SK-N-SH (cell line): ENCODE results near the gene NEK7. TPM values are rescaled to one million over a fixed set of nuclear protein-coding genes. Genes with fewer than 3 reads are reported as not detected.

Experiments used
- CTCF ChIA-PET: fragments of 300-600, 350-600 bp; formaldehyde crosslinking; extraction: SDS; loops from one replicate; lab custom pipeline; 2021; lab: Yijun Ruan, JAX
- POLR2A ChIA-PET: fragments of 350-600 bp; sonication (Branson Sonifier 250); formaldehyde crosslinking; extraction: SDS; loops from one replicate; lab custom pipeline; 2020; ENCODE audit warnings: antibody characterized with exemption, inconsistent platforms; lab: Yijun Ruan, JAX
- DNase-seq: peaks from one replicate; pipeline ENCODE4 v3.0.0; 2012
- H2AFZ ChIP-seq: fragments of 200-600 bp; sonication (generic); 2 replicates; pipeline ENCODE4 v1.8.1; 2016; ENCODE audit warnings: antibody characterized with exemption, mild to moderate bottlenecking, low read depth
- H3F3A ChIP-seq: fragments of 200-600 bp; sonication (generic); replicated peaks from 2 replicates; pipeline ENCODE3; 2016; ENCODE audit warnings: antibody characterized with exemption, mild to moderate bottlenecking; ENCODE audit not compliant: insufficient read depth
- H3K27ac ChIP-seq, 2 experiments: fragments of 200-500 bp in 1 of 2; fragments of 200-600 bp in 1 of 2; sonication (Bioruptor generic) in 1 of 2; sonication (generic), shearing (Covaris generic) in 1 of 2; 2 replicates each; pipeline versions ENCODE4 v1.5.1 to v1.6.1; 2014 to 2016; ENCODE audit warnings: low read depth in 2 of 2, inconsistent platforms in 1 of 2, low read length in 1 of 2, mild to moderate bottlenecking in 1 of 2, mixed read lengths in 1 of 2
- H3K27me3 ChIP-seq: fragments of 200-600 bp; sonication (generic), shearing (Covaris generic); 2 replicates; pipeline ENCODE4 v1.6.1; 2016; ENCODE audit warnings: mixed run types; ENCODE audit not compliant: insufficient read depth
- H3K36me3 ChIP-seq, 2 experiments: fragments of 200-500 bp in 1 of 2; fragments of 200-600 bp in 1 of 2; sonication (Bioruptor generic) in 1 of 2; sonication (generic) in 1 of 2; replicated peaks in 1 of 2; 2 replicates each; pipeline versions ENCODE3 to v1.5.1; 2014 to 2016; ENCODE audit warnings: low read length in 1 of 2, mild to moderate bottlenecking in 1 of 2; ENCODE audit not compliant: insufficient read depth in 2 of 2, control insufficient read depth in 1 of 2
- H3K4me1 ChIP-seq, 2 experiments: fragments of 200-500 bp in 1 of 2; fragments of 200-600 bp in 1 of 2; sonication (Bioruptor generic) in 1 of 2; sonication (generic), shearing (Covaris generic) in 1 of 2; 2 replicates each; pipeline versions ENCODE4 v1.5.1 to v1.6.1; 2014 to 2016; ENCODE audit warnings: low read depth in 1 of 2, low read length in 1 of 2, mixed run types in 1 of 2; ENCODE audit not compliant: insufficient read depth in 2 of 2, control insufficient read depth in 1 of 2
- H3K4me2 ChIP-seq: fragments of 200-600 bp; sonication (generic), shearing (Covaris generic); 2 replicates; pipeline ENCODE4 v1.6.1; 2017; ENCODE audit warnings: mixed run types
- H3K4me3 ChIP-seq, 2 experiments: fragments of 200-500 bp in 1 of 2; fragments of 200-600 bp in 1 of 2; sonication (Bioruptor generic) in 1 of 2; sonication (generic), shearing (Covaris generic) in 1 of 2; 2 replicates each; pipeline versions ENCODE4 v1.5.1 to v1.8.1; 2014 to 2016; ENCODE audit warnings: low read depth in 2 of 2, inconsistent platforms in 1 of 2, low read length in 1 of 2, mild to moderate bottlenecking in 1 of 2, mixed read lengths in 1 of 2, moderate library complexity in 1 of 2
- H3K79me2 ChIP-seq: fragments of 200-600 bp; sonication (generic); 2 replicates; pipeline ENCODE4 v1.8.1; 2017; ENCODE audit warnings: mild to moderate bottlenecking; ENCODE audit not compliant: insufficient read depth
- H3K9ac ChIP-seq: fragments of 200-600 bp; sonication (generic); 2 replicates; pipeline ENCODE4 v1.6.1; 2017; ENCODE audit warnings: mixed run types
- H3K9me2 ChIP-seq: fragments of 200-600 bp; sonication (generic); 2 replicates; pipeline ENCODE4 v1.6.1; 2017; ENCODE audit warnings: mixed run types
- H3K9me3 ChIP-seq: fragments of 200-600 bp; sonication (generic); 2 replicates; pipeline ENCODE4 v1.6.1; 2017; ENCODE audit warnings: mixed run types, mild to moderate bottlenecking, moderate library complexity
- H4K20me1 ChIP-seq: fragments of 200-600 bp; sonication (generic); 2 replicates; pipeline ENCODE4 v1.6.1; 2017; ENCODE audit warnings: mild to moderate bottlenecking, mixed run types; ENCODE audit not compliant: insufficient read depth
- CHD2 ChIP-seq: fragments of 150-350 bp; IDR thresholded peaks from 2 replicates; pipeline ENCODE4 v1.6.1; 2018; ENCODE audit warnings: low read length; ENCODE audit not compliant: partially characterized antibody
- ELF1 ChIP-seq: IDR thresholded peaks from 2 replicates; pipeline ENCODE4 v1.4.0; 2012
- EP300 ChIP-seq, 2 experiments: IDR thresholded peaks; 2 replicates each; pipeline versions ENCODE4 v1.4.0 to v1.6.1; 2012; ENCODE audit warnings: borderline replicate concordance in 1 of 2, low read depth in 1 of 2, low read length in 1 of 2
- EZH2phosphoT487 ChIP-seq: fragments of 200-600 bp; sonication (generic); IDR thresholded peaks from 2 replicates; pipeline ENCODE4 v1.6.1; 2017; ENCODE audit warnings: low read depth, mixed run types, mild to moderate bottlenecking, antibody characterized with exemption, moderate library complexity, borderline replicate concordance
- FOSL2 ChIP-seq: IDR thresholded peaks from 2 replicates; pipeline ENCODE4 v1.4.0; 2012; ENCODE audit warnings: low read depth, mild to moderate bottlenecking, moderate library complexity, borderline replicate concordance
- FOXM1 ChIP-seq: IDR thresholded peaks from 2 replicates; pipeline ENCODE4 v1.4.0; 2012; ENCODE audit warnings: low read depth, mild to moderate bottlenecking
- GATA2 ChIP-seq: sonication (generic); formaldehyde crosslinking; IDR thresholded peaks from 2 replicates; pipeline ENCODE4 v1.5.0; 2020; ENCODE audit warnings: mild to moderate bottlenecking, missing genetic modification reagents
- JUND ChIP-seq: IDR thresholded peaks from 2 replicates; pipeline ENCODE4 v1.4.0; 2012
- MEF2A ChIP-seq: IDR thresholded peaks from 2 replicates; pipeline ENCODE4 v1.4.0; 2012; ENCODE audit warnings: low read depth, borderline replicate concordance
- NFIC ChIP-seq: IDR thresholded peaks from 2 replicates; pipeline ENCODE4 v1.4.0; 2012; ENCODE audit warnings: borderline replicate concordance
- RCOR1 ChIP-seq: fragments of 150-350 bp; IDR thresholded peaks from 2 replicates; pipeline ENCODE4 v1.6.1; 2017; ENCODE audit warnings: antibody characterized with exemption, low read length
- RXRA ChIP-seq: IDR thresholded peaks from 2 replicates; pipeline ENCODE4 v1.4.0; 2012; ENCODE audit warnings: low read depth, mild to moderate bottlenecking, borderline replicate concordance
- TCF12 ChIP-seq: IDR thresholded peaks from 2 replicates; pipeline ENCODE4 v1.4.0; 2012
- YY1 ChIP-seq: IDR thresholded peaks from 2 replicates; pipeline ENCODE4 v1.4.0; 2012; ENCODE audit warnings: low read depth, mild to moderate bottlenecking
- WGBS: methylation state at CpG from one replicate; pipeline ENCODE4 v1.1.6; 2017; ENCODE audit warnings: low lambda C conversion rate; 5-methylcytosine and 5-hydroxymethylcytosine counted together
- polyA plus RNA-seq, 3 experiments: library from polyadenylated mRNA; depleted of rRNA; stranded (reverse); fragments of >200 nt; gene quantifications; 2 replicates each; pipeline ENCODE4 v1.2.3, GENCODE V29; 2012
- TF ChIP-seq, protein P1 (sequence below): fragments of 150-350 bp; IDR thresholded peaks from 2 replicates; pipeline ENCODE4 v1.6.1; 2016; ENCODE audit warnings: mild to moderate bottlenecking, low read depth, low read length
- TF ChIP-seq, protein P2 (sequence below): fragments of 150-350 bp; IDR thresholded peaks from 2 replicates; pipeline ENCODE4 v1.6.1; 2017; ENCODE audit warnings: antibody characterized with exemption, low read length, low read depth, borderline replicate concordance
- TF ChIP-seq, protein P3 (sequence below): fragments of 200-600 bp; sonication (generic); IDR thresholded peaks from 2 replicates; pipeline ENCODE4 v1.6.1; 2017; ENCODE audit warnings: antibody characterized with exemption, mild to moderate bottlenecking, moderate library complexity
- TF ChIP-seq, protein P4 (sequence below): IDR thresholded peaks from 2 replicates; pipeline ENCODE4 v1.6.1; 2012; ENCODE audit warnings: mild to moderate bottlenecking, low read depth, low read length, moderate library complexity

NEK7 gene
- polyA plus RNA-seq, 1 of the 3 experiments (the other 2 are of a cell fraction): 85.8 TPM

DNA sequence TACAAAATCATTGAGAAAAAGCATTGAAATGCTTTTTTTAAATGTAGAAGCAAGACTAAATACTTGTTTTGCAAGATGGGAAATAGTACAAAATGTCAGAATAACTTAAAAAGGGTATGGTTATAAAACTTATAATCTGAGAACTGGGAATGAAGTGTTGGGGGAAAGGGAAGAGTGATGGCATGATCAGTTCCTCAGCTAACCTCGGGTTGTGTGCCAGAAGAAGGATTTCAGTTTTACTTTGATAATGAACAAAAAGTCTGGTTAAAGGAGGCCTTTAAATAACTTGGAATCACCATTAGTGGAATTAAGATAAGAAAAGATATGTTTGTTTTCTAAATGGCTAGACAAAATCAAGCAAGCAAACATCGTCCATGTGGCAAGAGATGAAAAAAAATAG is 20.7 kb downstream of the NEK7 start:
- H3K9me2 ChIP-seq: no peaks in the 10 kb centered on the region
- no peak overlapping the region for H3K4me3 ChIP-seq
- peaks cover 8 to 16% of the 10 kb centered on the region in 2 experiments; a peak in 3 of 4 replicates for H3K4me1 ChIP-seq
- POLR2A ChIA-PET: no interaction called here
- H3K36me3 ChIP-seq: peaks cover 4 to 9% of the 10 kb centered on the region in 2 experiments
- WGBS: 79% methylated on average over 2 of the region's 2 CpGs
- H3K27ac ChIP-seq: 0 out of 4 replicates have a peak overlapping the region, but pooled peaks of 1 of the 2 experiments have one; percentile 0
- peaks cover 100% of the 10 kb centered on the region for H3K79me2 ChIP-seq
- no peak overlapping the region for H3K9ac ChIP-seq
- peaks cover 37% of the 10 kb centered on the region for H3F3A ChIP-seq
- no peaks in the 10 kb centered on the region for H3K27me3 ChIP-seq
- DNase-seq: no peak
- no peak overlapping the region; the same call in 1 of the 2 replicates for H3K4me2 ChIP-seq
- no peak overlapping the region for H2AFZ ChIP-seq
- peaks cover 95% of the 10 kb centered on the region for H4K20me1 ChIP-seq
- no peaks in the 10 kb centered on the region for H3K9me3 ChIP-seq
- TF ChIP-seq CHD2: no peak
- TF ChIP-seq GATA2: no peak
- no peak for TF ChIP-seq EP300 (IDR thresholded peaks at IDR 0.05; ENCODE audit: borderline replicate concordance in 1 of 2, low read depth in 1 of 2, low read length in 1 of 2)
- TF ChIP-seq YY1: no peak
- TF ChIP-seq, protein P1, sequence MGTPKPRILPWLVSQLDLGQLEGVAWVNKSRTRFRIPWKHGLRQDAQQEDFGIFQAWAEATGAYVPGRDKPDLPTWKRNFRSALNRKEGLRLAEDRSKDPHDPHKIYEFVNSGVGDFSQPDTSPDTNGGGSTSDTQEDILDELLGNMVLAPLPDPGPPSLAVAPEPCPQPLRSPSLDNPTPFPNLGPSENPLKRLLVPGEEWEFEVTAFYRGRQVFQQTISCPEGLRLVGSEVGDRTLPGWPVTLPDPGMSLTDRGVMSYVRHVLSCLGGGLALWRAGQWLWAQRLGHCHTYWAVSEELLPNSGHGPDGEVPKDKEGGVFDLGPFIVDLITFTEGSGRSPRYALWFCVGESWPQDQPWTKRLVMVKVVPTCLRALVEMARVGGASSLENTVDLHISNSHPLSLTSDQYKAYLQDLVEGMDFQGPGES: no peak
- TF ChIP-seq, protein P2, sequence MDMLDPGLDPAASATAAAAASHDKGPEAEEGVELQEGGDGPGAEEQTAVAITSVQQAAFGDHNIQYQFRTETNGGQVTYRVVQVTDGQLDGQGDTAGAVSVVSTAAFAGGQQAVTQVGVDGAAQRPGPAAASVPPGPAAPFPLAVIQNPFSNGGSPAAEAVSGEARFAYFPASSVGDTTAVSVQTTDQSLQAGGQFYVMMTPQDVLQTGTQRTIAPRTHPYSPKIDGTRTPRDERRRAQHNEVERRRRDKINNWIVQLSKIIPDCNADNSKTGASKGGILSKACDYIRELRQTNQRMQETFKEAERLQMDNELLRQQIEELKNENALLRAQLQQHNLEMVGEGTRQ: no peak
- TF ChIP-seq, protein P3, sequence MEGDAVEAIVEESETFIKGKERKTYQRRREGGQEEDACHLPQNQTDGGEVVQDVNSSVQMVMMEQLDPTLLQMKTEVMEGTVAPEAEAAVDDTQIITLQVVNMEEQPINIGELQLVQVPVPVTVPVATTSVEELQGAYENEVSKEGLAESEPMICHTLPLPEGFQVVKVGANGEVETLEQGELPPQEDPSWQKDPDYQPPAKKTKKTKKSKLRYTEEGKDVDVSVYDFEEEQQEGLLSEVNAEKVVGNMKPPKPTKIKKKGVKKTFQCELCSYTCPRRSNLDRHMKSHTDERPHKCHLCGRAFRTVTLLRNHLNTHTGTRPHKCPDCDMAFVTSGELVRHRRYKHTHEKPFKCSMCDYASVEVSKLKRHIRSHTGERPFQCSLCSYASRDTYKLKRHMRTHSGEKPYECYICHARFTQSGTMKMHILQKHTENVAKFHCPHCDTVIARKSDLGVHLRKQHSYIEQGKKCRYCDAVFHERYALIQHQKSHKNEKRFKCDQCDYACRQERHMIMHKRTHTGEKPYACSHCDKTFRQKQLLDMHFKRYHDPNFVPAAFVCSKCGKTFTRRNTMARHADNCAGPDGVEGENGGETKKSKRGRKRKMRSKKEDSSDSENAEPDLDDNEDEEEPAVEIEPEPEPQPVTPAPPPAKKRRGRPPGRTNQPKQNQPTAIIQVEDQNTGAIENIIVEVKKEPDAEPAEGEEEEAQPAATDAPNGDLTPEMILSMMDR: no peak
- no peak for TF ChIP-seq RXRA
- TF ChIP-seq, protein P4, sequence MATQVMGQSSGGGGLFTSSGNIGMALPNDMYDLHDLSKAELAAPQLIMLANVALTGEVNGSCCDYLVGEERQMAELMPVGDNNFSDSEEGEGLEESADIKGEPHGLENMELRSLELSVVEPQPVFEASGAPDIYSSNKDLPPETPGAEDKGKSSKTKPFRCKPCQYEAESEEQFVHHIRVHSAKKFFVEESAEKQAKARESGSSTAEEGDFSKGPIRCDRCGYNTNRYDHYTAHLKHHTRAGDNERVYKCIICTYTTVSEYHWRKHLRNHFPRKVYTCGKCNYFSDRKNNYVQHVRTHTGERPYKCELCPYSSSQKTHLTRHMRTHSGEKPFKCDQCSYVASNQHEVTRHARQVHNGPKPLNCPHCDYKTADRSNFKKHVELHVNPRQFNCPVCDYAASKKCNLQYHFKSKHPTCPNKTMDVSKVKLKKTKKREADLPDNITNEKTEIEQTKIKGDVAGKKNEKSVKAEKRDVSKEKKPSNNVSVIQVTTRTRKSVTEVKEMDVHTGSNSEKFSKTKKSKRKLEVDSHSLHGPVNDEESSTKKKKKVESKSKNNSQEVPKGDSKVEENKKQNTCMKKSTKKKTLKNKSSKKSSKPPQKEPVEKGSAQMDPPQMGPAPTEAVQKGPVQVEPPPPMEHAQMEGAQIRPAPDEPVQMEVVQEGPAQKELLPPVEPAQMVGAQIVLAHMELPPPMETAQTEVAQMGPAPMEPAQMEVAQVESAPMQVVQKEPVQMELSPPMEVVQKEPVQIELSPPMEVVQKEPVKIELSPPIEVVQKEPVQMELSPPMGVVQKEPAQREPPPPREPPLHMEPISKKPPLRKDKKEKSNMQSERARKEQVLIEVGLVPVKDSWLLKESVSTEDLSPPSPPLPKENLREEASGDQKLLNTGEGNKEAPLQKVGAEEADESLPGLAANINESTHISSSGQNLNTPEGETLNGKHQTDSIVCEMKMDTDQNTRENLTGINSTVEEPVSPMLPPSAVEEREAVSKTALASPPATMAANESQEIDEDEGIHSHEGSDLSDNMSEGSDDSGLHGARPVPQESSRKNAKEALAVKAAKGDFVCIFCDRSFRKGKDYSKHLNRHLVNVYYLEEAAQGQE: no peak
- TF ChIP-seq ELF1: no peak
- TF ChIP-seq TCF12: no peak
- no peak for TF ChIP-seq FOXM1
- no peak for TF ChIP-seq MEF2A
- no peak for TF ChIP-seq NFIC
- no peak for TF ChIP-seq RCOR1
- no peak for TF ChIP-seq JUND
- TF ChIP-seq EZH2phosphoT487: no peak
- no peak for TF ChIP-seq FOSL2
- CTCF ChIA-PET: no interaction called here
